Adrenal gland (tissue), 5 donors: Measurements from ENCODE around the gene NAPG.
"Not testable (repeated sequence)": the region's sequence is repeated elsewhere in the genome, so short reads cannot be mapped to it uniquely, and the experiment has no call there.

ENCODE experiments used
- POLR2A ChIP-seq, 2 donors: fragments of 450-650 bp; IDR thresholded peaks; one replicate each; pipeline ENCODE4 v1.6.1; 2017; ENCODE audit warnings: antibody characterized with exemption in 2 of 2, mild to moderate bottlenecking in 2 of 2, moderate library complexity in 1 of 2
- TF ChIP-seq, protein P1 (sequence below), 6 experiments: fragments of 450-650 bp in 4 of 6; fragments of 200-600 bp in 2 of 6; sonication (generic) in 1 of 6; IDR thresholded peaks; 1 replicate in 5 of 6; 2 replicates in 1 of 6; pipeline versions ENCODE4 v1.5.1 to v1.8.0; 2016 to 2021; ENCODE audit warnings: antibody characterized with exemption in 6 of 6, mild to moderate bottlenecking in 2 of 6, moderate library complexity in 1 of 6
- donor health status: DM: no; HTN: no; CAD: no.

DNA sequence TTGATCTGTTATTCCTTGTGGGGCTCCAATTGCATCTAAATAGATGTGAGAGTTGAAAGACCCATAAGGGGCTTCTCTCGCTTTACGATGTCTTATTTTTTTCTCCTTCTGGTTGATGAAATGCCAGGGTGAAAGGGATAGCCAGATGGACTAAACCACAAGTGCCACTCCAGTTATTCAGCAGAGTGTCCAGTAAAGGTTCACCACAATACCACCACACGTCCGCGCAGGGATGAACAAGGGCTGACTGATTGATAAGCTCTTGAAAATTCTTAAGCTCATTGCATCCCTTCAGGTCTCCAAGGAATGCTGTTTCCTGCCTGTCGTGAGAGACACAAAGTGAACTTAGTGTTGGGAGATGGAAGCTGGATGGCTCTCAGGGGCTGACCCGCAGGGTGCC is 74.9 kb downstream of the NAPG start:
- TF ChIP-seq, protein P1, sequence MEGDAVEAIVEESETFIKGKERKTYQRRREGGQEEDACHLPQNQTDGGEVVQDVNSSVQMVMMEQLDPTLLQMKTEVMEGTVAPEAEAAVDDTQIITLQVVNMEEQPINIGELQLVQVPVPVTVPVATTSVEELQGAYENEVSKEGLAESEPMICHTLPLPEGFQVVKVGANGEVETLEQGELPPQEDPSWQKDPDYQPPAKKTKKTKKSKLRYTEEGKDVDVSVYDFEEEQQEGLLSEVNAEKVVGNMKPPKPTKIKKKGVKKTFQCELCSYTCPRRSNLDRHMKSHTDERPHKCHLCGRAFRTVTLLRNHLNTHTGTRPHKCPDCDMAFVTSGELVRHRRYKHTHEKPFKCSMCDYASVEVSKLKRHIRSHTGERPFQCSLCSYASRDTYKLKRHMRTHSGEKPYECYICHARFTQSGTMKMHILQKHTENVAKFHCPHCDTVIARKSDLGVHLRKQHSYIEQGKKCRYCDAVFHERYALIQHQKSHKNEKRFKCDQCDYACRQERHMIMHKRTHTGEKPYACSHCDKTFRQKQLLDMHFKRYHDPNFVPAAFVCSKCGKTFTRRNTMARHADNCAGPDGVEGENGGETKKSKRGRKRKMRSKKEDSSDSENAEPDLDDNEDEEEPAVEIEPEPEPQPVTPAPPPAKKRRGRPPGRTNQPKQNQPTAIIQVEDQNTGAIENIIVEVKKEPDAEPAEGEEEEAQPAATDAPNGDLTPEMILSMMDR (IDR thresholded peaks at IDR 0.05) = not testable (repeated sequence)
- TF ChIP-seq POLR2A (IDR thresholded peaks at IDR 0.05) = not testable (repeated sequence)
